ENCODE results near the gene PSAPL1. TPM values are rescaled to one million over a fixed set of nuclear protein-coding genes. Genes with fewer than 3 reads are reported as not detected.

The PSAPL1 gene
- total and polyA plus RNA-seq, 2 donors (not counting 1 experiment from before 2014, with no cell fraction given) = not detected

- no peak for TF ChIP-seq CTCF (conservative IDR thresholded peaks at IDR 0.05 in 1 of 2, IDR thresholded peaks at IDR 0.05 in 1 of 2; ENCODE audit: low read depth in 1 of 2, low read length in 2 of 2)
- no peak for TF ChIP-seq EZH2 (IDR thresholded peaks at IDR 0.05; ENCODE audit: low read length, missing control alignments)
- Histone ChIP-seq H4K20me1 (ENCODE audit: control insufficient read depth, extremely low read depth, insufficient read depth, low read length) (no peaks in the 10 kb centered on the region), H2AFZ (ENCODE audit: low read length) (no peak overlapping the region)
Observed at GRCh38 chr4:7472442-7473013, 37.8 kb upstream of the PSAPL1 start.

DNA sequence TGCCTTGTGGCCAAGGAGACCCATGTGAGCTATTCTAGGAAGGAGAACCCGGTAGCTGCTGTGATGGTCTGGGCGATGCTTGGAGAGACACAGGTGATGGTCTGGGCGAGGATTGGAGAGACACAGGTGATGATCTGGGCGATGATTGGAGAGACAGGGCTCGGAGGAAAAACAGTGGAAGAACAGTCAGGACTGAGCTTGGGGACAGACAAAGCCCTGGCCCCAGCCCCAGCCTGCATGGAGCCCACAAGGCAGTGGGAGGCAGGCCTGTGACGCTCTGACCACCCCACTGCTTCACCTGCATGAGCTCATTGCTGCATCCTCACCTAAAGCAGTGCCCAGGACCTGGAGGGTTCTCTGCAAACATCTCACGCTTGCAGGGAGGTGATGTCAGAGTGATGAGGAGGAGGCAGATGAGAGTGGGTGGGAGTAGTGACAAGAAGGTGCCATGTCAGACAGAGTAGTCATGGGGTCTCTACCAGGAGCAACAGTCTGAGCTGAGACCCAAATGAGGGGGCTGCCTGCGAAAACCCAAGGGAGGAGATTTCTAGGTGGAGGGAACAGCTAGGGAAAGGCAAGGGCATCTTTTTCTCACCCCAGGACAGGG, 35.9 kb upstream of the PSAPL1 start:
- no peak overlapping the region for H3K9ac ChIP-seq (ENCODE audit: insufficient read depth, low read length)
- no peaks in the 10 kb centered on the region for H4K20me1 ChIP-seq (ENCODE audit: control insufficient read depth, extremely low read depth, insufficient read depth, low read length)
- no peak overlapping the region for H3K27ac ChIP-seq (ENCODE audit: insufficient read depth, low read length)
- H3K36me3 ChIP-seq (ENCODE audit: control insufficient read depth, insufficient read depth, low read length) = no peaks in the 10 kb centered on the region
- TF ChIP-seq CTCF (conservative IDR thresholded peaks at IDR 0.05 in 1 of 2, IDR thresholded peaks at IDR 0.05 in 1 of 2; ENCODE audit: low read depth in 1 of 2, low read length in 2 of 2) = no peak
- TF ChIP-seq EZH2 (IDR thresholded peaks at IDR 0.05; ENCODE audit: low read length, missing control alignments) = no peak
- no peak overlapping the region for H3K4me2 ChIP-seq (ENCODE audit: extremely low read depth, insufficient read depth, low read length)
- H3K4me3 ChIP-seq (replicated peaks in 1 of 4; ENCODE audit: control extremely low read depth in 1 of 4, insufficient read depth in 1 of 4, low read depth in 3 of 4, low read length in 4 of 4) = no peak overlapping the region
- no peaks in the 10 kb centered on the region for H3K27me3 ChIP-seq (ENCODE audit: control insufficient read depth, insufficient read depth, low read length)
- no peaks in the 10 kb centered on the region for H3K79me2 ChIP-seq (ENCODE audit: control insufficient read depth, insufficient read depth, low read length)
- no peaks in the 10 kb centered on the region for H3K4me1 ChIP-seq (ENCODE audit: control insufficient read depth, extremely low read depth, insufficient read depth, low read length)
- no peaks in the 10 kb centered on the region for H3K9me3 ChIP-seq (ENCODE audit: control insufficient read depth, insufficient read depth, low read depth, low read length)
- H2AFZ ChIP-seq (ENCODE audit: low read length) = no peak overlapping the region
- DNase-seq (ENCODE audit: low read depth in 2 of 2) = no peak

More at GRCh38 chr4:7472442-7473013, 37.8 kb upstream of the PSAPL1 start:
- H3K4me2 ChIP-seq (ENCODE audit: extremely low read depth, insufficient read depth, low read length) = no peak overlapping the region
- no peaks in the 10 kb centered on the region for H3K36me3 ChIP-seq (ENCODE audit: control insufficient read depth, insufficient read depth, low read length)
- no peak overlapping the region for H3K9ac ChIP-seq (ENCODE audit: insufficient read depth, low read length)
- no peak for DNase-seq (ENCODE audit: low read depth in 2 of 2)
- H3K27me3 ChIP-seq (ENCODE audit: control insufficient read depth, insufficient read depth, low read length) = no peaks in the 10 kb centered on the region
- H3K4me1 ChIP-seq (ENCODE audit: control insufficient read depth, extremely low read depth, insufficient read depth, low read length) = no peaks in the 10 kb centered on the region
- no peak overlapping the region for H3K27ac ChIP-seq (ENCODE audit: insufficient read depth, low read length)
- no peaks in the 10 kb centered on the region for H3K79me2 ChIP-seq (ENCODE audit: control insufficient read depth, insufficient read depth, low read length)
- no peaks in the 10 kb centered on the region for H3K9me3 ChIP-seq (ENCODE audit: control insufficient read depth, insufficient read depth, low read depth, low read length)
- H3K4me3 ChIP-seq (replicated peaks in 1 of 4; ENCODE audit: control extremely low read depth in 1 of 4, insufficient read depth in 1 of 4, low read depth in 3 of 4, low read length in 4 of 4) = no peak overlapping the region

DNA sequence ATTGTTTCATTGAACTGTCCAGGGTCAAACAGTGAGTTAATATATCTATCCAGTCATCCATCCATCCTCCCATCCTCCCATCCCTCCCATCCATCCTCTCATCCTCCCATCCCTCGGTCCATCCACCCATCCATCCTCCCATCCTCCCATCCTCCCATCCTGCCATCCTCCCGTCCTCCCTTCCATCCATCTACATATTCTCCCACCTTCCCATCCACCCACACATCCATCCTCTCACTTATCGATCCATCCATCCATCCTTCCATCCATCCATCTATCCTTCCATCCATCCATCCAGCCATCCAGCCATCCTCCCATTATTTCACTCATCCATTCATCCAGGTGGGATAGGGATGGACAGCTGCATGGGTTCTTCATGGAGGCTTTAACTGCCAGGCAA, 35.4 kb upstream of the PSAPL1 start:
- Histone ChIP-seq H3K27ac (ENCODE audit: insufficient read depth, low read length) (no peak overlapping the region), H3K4me3 (replicated peaks in 1 of 4; ENCODE audit: control extremely low read depth in 1 of 4, insufficient read depth in 1 of 4, low read depth in 3 of 4, low read length in 4 of 4) (no peak overlapping the region), H3K36me3 (ENCODE audit: control insufficient read depth, insufficient read depth, low read length) (no peaks in the 10 kb centered on the region), H3K4me2 (ENCODE audit: extremely low read depth, insufficient read depth, low read length) (no peak overlapping the region), H3K79me2 (ENCODE audit: control insufficient read depth, insufficient read depth, low read length) (no peaks in the 10 kb centered on the region), H2AFZ (ENCODE audit: low read length) (no peak overlapping the region), H3K27me3 (ENCODE audit: control insufficient read depth, insufficient read depth, low read length) (no peaks in the 10 kb centered on the region), H3K9ac (ENCODE audit: insufficient read depth, low read length) (no peak overlapping the region), H3K4me1 (ENCODE audit: control insufficient read depth, extremely low read depth, insufficient read depth, low read length) (no peaks in the 10 kb centered on the region), H3K9me3 (ENCODE audit: control insufficient read depth, insufficient read depth, low read depth, low read length) (no peaks in the 10 kb centered on the region), H4K20me1 (ENCODE audit: control insufficient read depth, extremely low read depth, insufficient read depth, low read length) (no peaks in the 10 kb centered on the region)
- TF ChIP-seq EZH2 (IDR thresholded peaks at IDR 0.05; ENCODE audit: low read length, missing control alignments) (no peak), CTCF (conservative IDR thresholded peaks at IDR 0.05 in 1 of 2, IDR thresholded peaks at IDR 0.05 in 1 of 2; ENCODE audit: low read depth in 1 of 2, low read length in 2 of 2) (no peak)
- no peak for DNase-seq (ENCODE audit: low read depth in 2 of 2)
